B cell (primary cell): ENCODE data around the gene NPR3. TPM values are rescaled to one million over a fixed set of nuclear protein-coding genes. Genes with fewer than 3 reads are reported as not detected.

Experiments used
- ATAC-seq: fragments of 200-7000 bp; cut with Tn5 transposase; one replicate; pipeline ENCODE4 v1.10.0; 2021; ENCODE audit warnings: low read depth, mild to moderate bottlenecking, moderate number of reproducible peaks, moderate library complexity
- CTCF ChIA-PET: fragments of 350-600 bp; sonication (Branson Sonifier 250); formaldehyde crosslinking; loops from one replicate; lab custom pipeline; 2021; ENCODE audit warnings: antibody characterized with exemption, inconsistent platforms; lab: Charles Lee
- POLR2A ChIA-PET: fragments of 350-600 bp; sonication (Branson Sonifier 250); formaldehyde crosslinking; loops from one replicate; lab custom pipeline; 2021; ENCODE audit warnings: antibody characterized with exemption; lab: Charles Lee
- DNase-seq: peaks from one replicate; pipeline ENCODE4 v3.0.0; 2013
- H2AFZ ChIP-seq: 2 replicates; pipeline ENCODE4 v1.6.1; 2012; ENCODE audit warnings: mild to moderate bottlenecking, low read depth, low read length; ENCODE audit not compliant: insufficient read depth, poor library complexity, severe bottlenecking
- H3K27ac ChIP-seq, 2 donors: 1 replicate in 1 of 2; 2 replicates in 1 of 2; pipeline ENCODE4 v1.5.1; 2012 to 2013; ENCODE audit warnings: low read length in 2 of 2, mild to moderate bottlenecking in 2 of 2, moderate library complexity in 1 of 2
- H3K27me3 ChIP-seq, 4 experiments: fragments of 200-600 bp in 1 of 4; sonication (generic) in 1 of 4; replicated peaks in 1 of 4; 1 replicate in 2 of 4; 2 replicates in 2 of 4; pipeline versions ENCODE4 v1.6.1 to v1.7.0; 2013 to 2016; ENCODE audit warnings: low read length in 3 of 4, mild to moderate bottlenecking in 2 of 4, mixed read lengths in 1 of 4, moderate library complexity in 1 of 4; ENCODE audit not compliant: insufficient read depth in 4 of 4, control insufficient read depth in 3 of 4; ENCODE audit errors: control extremely low read depth in 1 of 4
- H3K36me3 ChIP-seq, 2 experiments: replicated peaks in 1 of 2; 1 replicate in 1 of 2; 2 replicates in 1 of 2; pipeline versions ENCODE4 v1.6.1 to v1.7.1; 2013; ENCODE audit warnings: low read length in 1 of 2; ENCODE audit not compliant: insufficient read depth in 2 of 2, control insufficient read depth in 1 of 2; ENCODE audit errors: control extremely low read depth in 1 of 2, extremely low read depth in 1 of 2
- H3K4me1 ChIP-seq, 2 donors: fragments of 200-600 bp in 1 of 2; sonication (generic) in 1 of 2; 1 replicate in 1 of 2; 2 replicates in 1 of 2; pipeline versions ENCODE4 v1.5.1 to v1.6.1; 2013 to 2017; ENCODE audit warnings: low read length in 2 of 2; ENCODE audit not compliant: control insufficient read depth in 2 of 2, insufficient read depth in 2 of 2
- H3K4me2 ChIP-seq: replicated peaks from 2 replicates; pipeline ENCODE3; 2012; ENCODE audit warnings: mild to moderate bottlenecking, low read depth, low read length; ENCODE audit not compliant: poor library complexity, severe bottlenecking
- H3K4me3 ChIP-seq, 5 experiments: fragments of 200-600 bp in 1 of 5; sonication (generic) in 1 of 5; 1 replicate in 3 of 5; 2 replicates in 2 of 5; pipeline versions ENCODE4 v1.5.1 to v1.7.0; 2011 to 2016; ENCODE audit warnings: low read length in 4 of 5, mild to moderate bottlenecking in 4 of 5, low read depth in 2 of 5, control low read depth in 1 of 5, moderate library complexity in 1 of 5; ENCODE audit not compliant: insufficient read depth in 1 of 5; ENCODE audit errors: control extremely low read depth in 1 of 5, extremely low read depth in 1 of 5
- H3K79me2 ChIP-seq: fragments of 200-600 bp; sonication (generic); one replicate; pipeline ENCODE4 v1.6.0; 2016; ENCODE audit warnings: low read length; ENCODE audit not compliant: control insufficient read depth, insufficient read depth
- H3K9ac ChIP-seq: fragments of 200-600 bp; sonication (generic); 2 replicates; pipeline ENCODE4 v1.6.1; 2017; ENCODE audit warnings: mild to moderate bottlenecking, low read length, moderate library complexity
- H3K9me3 ChIP-seq, 3 donors: one replicate each; pipeline versions ENCODE4 v1.6.1 to v1.7.1; 2013; ENCODE audit warnings: low read length in 2 of 3; ENCODE audit not compliant: control insufficient read depth in 2 of 3, insufficient read depth in 1 of 3; ENCODE audit errors: control extremely low read depth in 1 of 3
- H4K20me1 ChIP-seq: 2 replicates; pipeline ENCODE4 v1.6.0; 2012; ENCODE audit warnings: mild to moderate bottlenecking, low read length; ENCODE audit not compliant: insufficient read depth, control insufficient read depth, poor library complexity, severe bottlenecking
- H3K27ac Mint-ChIP-seq: one replicate; pipeline ENCODE4 v1.8.0; 2021; ENCODE audit warnings: mixed read lengths
- H3K27me3 Mint-ChIP-seq: one replicate; pipeline ENCODE4 v1.8.0; 2021; ENCODE audit warnings: mixed read lengths
- H3K4me1 Mint-ChIP-seq: one replicate; pipeline ENCODE4 v1.8.0; 2021; ENCODE audit warnings: mixed read lengths
- H3K4me3 Mint-ChIP-seq: one replicate; pipeline ENCODE4 v1.8.0; 2021; ENCODE audit warnings: mixed read lengths
- H3K9me3 Mint-ChIP-seq: one replicate; pipeline ENCODE4 v1.8.0; 2022; ENCODE audit warnings: mixed read lengths; ENCODE audit not compliant: insufficient read depth
- EZH2 ChIP-seq: IDR thresholded peaks from 2 replicates; pipeline ENCODE4 v1.6.1; 2012; ENCODE audit warnings: borderline replicate concordance, low read depth, mild to moderate bottlenecking, moderate library complexity, low read length; ENCODE audit not compliant: insufficient read depth, poor library complexity, severe bottlenecking
- WGBS: methylation state at CpG from one replicate; pipeline ENCODE4 v1.1.5; 2013; ENCODE audit warnings: missing lambda C conversion rate; ENCODE audit not compliant: insufficient coverage; 5-methylcytosine and 5-hydroxymethylcytosine counted together
- intact Hi-C: fragments of 100-400 bp; cut with micrococcal nuclease; formaldehyde crosslinking; loops from one replicate; pipeline ENCODE4 v1.10.0; 2022
- polyA plus RNA-seq: library from polyadenylated mRNA; depleted of rRNA; stranded (reverse); fragments of >200 nt; gene quantifications from 2 replicates; pipeline ENCODE4 v1.2.3, GENCODE V29; 2012
- total RNA-seq, 2 donors: library from RNA; stranded (reverse); fragments of 120-200 nt in 1 of 2; gene quantifications; 1 replicate in 1 of 2; 2 replicates in 1 of 2; pipeline versions ENCODE4 v1.2.3 to v1.2.4, GENCODE V29; 2013 to 2022
- TF ChIP-seq, protein P1 (sequence below): fragments of 200-600 bp; IDR thresholded peaks from one replicate; pipeline ENCODE4 v1.8.0; 2022; ENCODE audit warnings: antibody characterized with exemption, mild to moderate bottlenecking

NPR3 gene
- total and polyA plus RNA-seq, 2 donors (not counting 1 experiment from before 2014, with no cell fraction given) = not detected

DNA sequence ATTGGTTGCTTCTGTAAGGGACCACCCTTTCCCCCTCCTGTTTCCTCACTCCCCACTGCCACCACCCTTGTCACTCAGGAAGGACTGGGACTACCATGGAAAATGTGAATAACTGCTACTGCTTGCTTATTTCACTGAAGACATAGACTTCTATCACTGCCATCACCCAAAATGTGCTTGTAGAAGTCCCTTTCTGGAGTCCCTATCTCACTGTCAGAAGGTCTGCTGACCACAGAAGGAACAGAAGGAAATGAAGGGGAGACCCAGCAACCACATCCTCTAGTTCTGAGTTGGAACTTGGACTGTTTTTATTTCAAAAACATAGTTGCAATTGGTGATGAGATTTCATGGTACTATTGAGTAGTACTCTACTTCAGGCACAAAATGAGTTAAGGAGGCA lies 122.5 kb downstream of the NPR3 start:
- Mint-ChIP-seq H3K4me3 (no peak overlapping the region), H3K27me3 (no peaks in the 10 kb centered on the region), H3K9me3 (peaks cover 3% of the 10 kb centered on the region), H3K27ac (no peak overlapping the region), H3K4me1 (no peaks in the 10 kb centered on the region)
- intact Hi-C loops = no loop called here
- DNase-seq (no peak), ATAC-seq (no peak)
- H3K36me3 ChIP-seq = no peaks in the 10 kb centered on the region
- no peak overlapping the region for H3K4me2 ChIP-seq
- no peak overlapping the region for H3K4me3 ChIP-seq
- H3K9ac ChIP-seq = no peak overlapping the region
- H3K9me3 ChIP-seq = no peaks in the 10 kb centered on the region
- no peaks in the 10 kb centered on the region for H4K20me1 ChIP-seq
- ChIA-PET CTCF (no interaction called here), POLR2A (no interaction called here)
- no peaks in the 10 kb centered on the region for H3K27me3 ChIP-seq
- no peaks in the 10 kb centered on the region for H3K79me2 ChIP-seq
- TF ChIP-seq, protein P1, sequence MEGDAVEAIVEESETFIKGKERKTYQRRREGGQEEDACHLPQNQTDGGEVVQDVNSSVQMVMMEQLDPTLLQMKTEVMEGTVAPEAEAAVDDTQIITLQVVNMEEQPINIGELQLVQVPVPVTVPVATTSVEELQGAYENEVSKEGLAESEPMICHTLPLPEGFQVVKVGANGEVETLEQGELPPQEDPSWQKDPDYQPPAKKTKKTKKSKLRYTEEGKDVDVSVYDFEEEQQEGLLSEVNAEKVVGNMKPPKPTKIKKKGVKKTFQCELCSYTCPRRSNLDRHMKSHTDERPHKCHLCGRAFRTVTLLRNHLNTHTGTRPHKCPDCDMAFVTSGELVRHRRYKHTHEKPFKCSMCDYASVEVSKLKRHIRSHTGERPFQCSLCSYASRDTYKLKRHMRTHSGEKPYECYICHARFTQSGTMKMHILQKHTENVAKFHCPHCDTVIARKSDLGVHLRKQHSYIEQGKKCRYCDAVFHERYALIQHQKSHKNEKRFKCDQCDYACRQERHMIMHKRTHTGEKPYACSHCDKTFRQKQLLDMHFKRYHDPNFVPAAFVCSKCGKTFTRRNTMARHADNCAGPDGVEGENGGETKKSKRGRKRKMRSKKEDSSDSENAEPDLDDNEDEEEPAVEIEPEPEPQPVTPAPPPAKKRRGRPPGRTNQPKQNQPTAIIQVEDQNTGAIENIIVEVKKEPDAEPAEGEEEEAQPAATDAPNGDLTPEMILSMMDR = no peak
- no peak for TF ChIP-seq EZH2
- H3K27ac ChIP-seq = no peak overlapping the region
- no peak overlapping the region for H2AFZ ChIP-seq
- no peaks in the 10 kb centered on the region for H3K4me1 ChIP-seq

DNA sequence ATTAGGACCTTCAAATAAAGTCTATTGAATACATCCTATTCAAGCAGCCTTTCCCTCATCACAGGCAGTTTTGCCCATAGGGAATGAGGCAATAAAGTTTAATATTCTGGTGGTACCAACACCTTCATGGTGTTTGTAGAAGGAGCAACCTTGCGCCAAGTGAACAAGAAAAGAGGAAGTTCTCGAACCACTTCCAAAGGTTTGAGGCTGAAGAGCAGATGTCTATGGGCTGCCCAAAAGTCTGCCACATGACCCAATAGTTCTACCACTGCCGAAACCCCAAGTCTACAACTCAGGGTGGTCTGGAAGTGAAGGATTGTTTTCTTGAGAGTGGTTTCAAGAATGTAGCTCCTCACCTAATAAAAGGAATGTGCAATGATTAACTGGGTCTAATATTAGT lies 123.1 kb downstream of the NPR3 start:
- no peak overlapping the region for H3K27ac Mint-ChIP-seq
- Histone ChIP-seq H3K9ac (no peak overlapping the region), H3K27me3 (no peaks in the 10 kb centered on the region), H3K4me2 (no peak overlapping the region), H3K79me2 (no peaks in the 10 kb centered on the region), H3K36me3 (no peaks in the 10 kb centered on the region), H4K20me1 (no peaks in the 10 kb centered on the region), H3K4me3 (no peak overlapping the region), H3K9me3 (no peaks in the 10 kb centered on the region), H2AFZ (no peak overlapping the region), H3K27ac (no peak overlapping the region), H3K4me1 (no peaks in the 10 kb centered on the region)
- TF ChIP-seq EZH2 = no peak
- TF ChIP-seq, protein P1 = no peak
- ATAC-seq = no peak
- H3K27me3 Mint-ChIP-seq = no peaks in the 10 kb centered on the region
- H3K9me3 Mint-ChIP-seq = peaks cover 3% of the 10 kb centered on the region
- ChIA-PET CTCF (no interaction called here), POLR2A (no interaction called here)
- DNase-seq = no peak
- no CpG with 5 or more reads among the region's 3 CpGs for WGBS
- H3K4me3 Mint-ChIP-seq = no peak overlapping the region
- intact Hi-C loops = no loop called here
- no peaks in the 10 kb centered on the region for H3K4me1 Mint-ChIP-seq
